Measurements from ENCODE around the gene SLC12A8. TPM values are rescaled to one million over a fixed set of nuclear protein-coding genes. Genes with fewer than 3 reads are reported as not detected.

SLC12A8 gene
- total RNA-seq, 1 donor from 2014 or later: 9.1 TPM

DNA sequence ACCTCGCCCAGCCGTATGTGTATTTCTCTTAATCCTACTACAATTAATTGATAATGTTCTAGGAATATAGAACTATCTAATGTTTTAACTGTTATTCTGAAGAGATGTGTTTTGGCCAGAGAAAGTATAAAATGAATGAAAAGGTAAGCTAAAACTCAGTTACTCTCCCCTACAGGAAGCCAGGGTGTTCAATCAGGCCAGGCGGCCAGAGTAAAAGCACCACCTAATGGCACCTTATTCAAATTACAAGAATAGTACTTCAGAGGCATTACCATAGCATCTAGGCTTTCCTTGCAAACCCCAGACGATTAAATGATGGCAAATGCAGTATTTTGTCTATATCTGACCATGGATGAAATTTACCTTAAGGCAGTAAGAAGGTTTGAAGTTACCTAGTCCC, 10.4 kb downstream of the SLC12A8 start:
- DNase-seq (no peak), ATAC-seq (no peak)
- Histone ChIP-seq H3K36me3 (no peaks in the 10 kb centered on the region), H3K4me3 (no peak overlapping the region), H3K27me3 (ENCODE audit: low read depth) (no peaks in the 10 kb centered on the region), H3K27ac (no peak overlapping the region), H3K9me3 (no peaks in the 10 kb centered on the region), H3K4me1 (no peaks in the 10 kb centered on the region)
- TF ChIP-seq CTCF (IDR thresholded peaks at IDR 0.05): no peak
- intact Hi-C loops (cut with DNase I): no loop called here

DNA sequence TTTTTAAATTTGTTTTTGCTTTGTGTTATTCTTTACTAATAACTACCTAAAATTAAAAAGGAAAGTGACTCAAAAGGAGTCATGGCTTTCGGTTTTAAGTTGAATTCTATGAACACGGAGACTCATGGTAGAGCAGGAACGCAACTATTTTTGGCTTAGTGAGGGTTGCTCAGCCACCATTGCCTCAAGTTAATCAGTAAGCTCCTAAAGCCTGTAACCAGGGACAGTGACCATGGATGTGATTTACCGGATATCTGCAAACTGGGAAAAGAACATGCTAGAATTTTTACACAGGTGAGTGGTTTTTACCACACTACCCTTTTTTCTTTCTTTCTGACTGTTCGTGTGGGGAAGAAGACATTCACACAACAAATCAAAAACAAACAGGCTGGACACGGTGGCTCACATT, 11.8 kb downstream of the SLC12A8 start:
- Histone ChIP-seq H3K36me3 (no peaks in the 10 kb centered on the region), H3K4me1 (no peaks in the 10 kb centered on the region), H3K9me3 (no peaks in the 10 kb centered on the region), H3K27me3 (ENCODE audit: low read depth) (no peaks in the 10 kb centered on the region), H3K4me3 (no peak overlapping the region), H3K27ac (no peak overlapping the region)
- no peak for DNase-seq
- intact Hi-C loops (cut with DNase I): no loop called here
- ATAC-seq: no peak
- TF ChIP-seq CTCF (IDR thresholded peaks at IDR 0.05): no peak

DNA sequence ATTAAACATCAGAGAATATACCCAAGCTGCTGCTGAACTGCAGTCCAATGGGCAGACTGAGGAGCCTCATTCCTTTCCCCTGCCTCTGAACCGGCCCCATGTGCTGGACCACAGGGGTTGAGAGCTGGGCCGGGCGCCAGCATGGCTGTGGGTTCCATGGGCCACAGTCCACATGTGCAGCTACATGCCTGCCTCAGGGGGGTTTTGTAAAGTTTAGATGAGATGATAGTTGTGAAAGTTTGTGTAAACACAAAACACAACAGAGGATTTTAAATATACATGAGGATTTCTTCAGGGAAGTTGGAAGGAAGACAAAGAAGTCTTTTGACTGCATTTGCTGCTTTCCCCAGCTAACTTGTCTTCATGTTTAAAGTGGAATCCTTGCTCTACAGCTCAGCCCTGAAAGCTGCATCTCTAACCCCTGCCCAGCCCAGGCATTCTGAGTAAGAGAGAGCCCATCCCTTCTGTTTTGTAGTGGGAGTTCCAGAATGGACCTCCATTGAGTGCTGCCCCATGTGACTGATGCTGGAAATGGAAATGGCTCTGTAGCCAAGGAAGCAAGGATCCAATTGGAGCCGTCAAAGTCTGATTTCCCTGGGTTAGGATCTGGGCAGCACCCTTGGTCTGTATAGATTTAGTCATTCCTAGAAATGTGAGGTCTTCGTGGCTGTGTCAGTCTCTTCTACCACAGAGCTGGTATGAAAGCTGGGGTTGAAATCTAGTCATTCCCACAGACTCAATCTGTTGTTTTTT, 17.5 kb downstream of the SLC12A8 start:
- H3K27ac ChIP-seq: no peak overlapping the region
- H3K36me3 ChIP-seq: no peaks in the 10 kb centered on the region
- H3K27me3 ChIP-seq (ENCODE audit: low read depth): no peaks in the 10 kb centered on the region
- DNase-seq (no peak), ATAC-seq (no peak)
- no peaks in the 10 kb centered on the region for H3K9me3 ChIP-seq
- intact Hi-C loops (cut with DNase I): no loop called here
- TF ChIP-seq CTCF (IDR thresholded peaks at IDR 0.05): no peak
- H3K4me3 ChIP-seq: no peak overlapping the region
- H3K4me1 ChIP-seq: no peaks in the 10 kb centered on the region

- Histone ChIP-seq H3K36me3 (no peaks in the 10 kb centered on the region), H3K27me3 (ENCODE audit: low read depth) (no peaks in the 10 kb centered on the region), H3K9me3 (no peaks in the 10 kb centered on the region), H3K4me3 (no peak overlapping the region), H3K4me1 (no peaks in the 10 kb centered on the region), H3K27ac (no peak overlapping the region)
- intact Hi-C loops (cut with DNase I): no loop called here
- ATAC-seq (no peak), DNase-seq (no peak)
- no peak for TF ChIP-seq CTCF (IDR thresholded peaks at IDR 0.05)
Observed at GRCh38 chr3:125194061-125194848, 18.3 kb downstream of the SLC12A8 start.

DNA sequence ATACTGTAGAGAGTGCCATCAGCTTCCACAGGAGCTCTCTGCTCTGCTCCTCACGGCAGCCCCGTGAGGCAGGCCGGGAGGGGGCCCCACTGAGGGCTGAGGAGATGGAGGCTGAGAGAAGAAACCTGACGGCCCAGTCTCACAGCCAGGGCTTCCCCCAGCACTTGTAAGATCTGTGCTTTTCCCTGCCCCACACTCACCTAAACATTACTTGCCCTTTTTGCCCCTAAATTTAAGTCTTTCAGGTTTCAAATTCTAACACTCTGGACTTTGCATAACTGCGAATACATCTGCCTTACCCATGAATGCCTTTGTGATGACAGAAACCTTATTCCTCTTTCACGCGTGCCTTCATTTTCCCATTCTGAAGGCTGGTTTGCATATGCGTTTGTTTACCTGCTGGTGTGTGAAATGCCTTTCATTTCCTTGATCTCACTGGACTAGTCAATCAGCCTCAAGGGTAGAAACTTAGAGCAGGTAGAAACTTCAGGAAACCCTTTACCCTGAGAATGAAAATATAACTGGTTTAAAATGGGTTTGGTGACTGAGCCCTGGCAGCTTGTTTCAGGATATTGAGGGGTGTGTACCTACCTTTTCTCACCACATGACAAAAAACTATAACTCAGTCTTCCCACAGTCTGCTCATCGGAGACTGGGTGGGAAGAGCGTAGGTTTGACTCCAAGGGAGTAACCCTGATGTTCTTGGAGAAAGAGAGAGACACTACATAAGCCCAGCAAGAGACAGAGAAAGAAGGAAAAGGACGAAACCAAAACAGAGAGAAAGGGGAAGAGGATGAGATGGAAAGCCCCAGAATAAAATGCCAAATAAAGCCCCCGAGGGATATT, 20.1 kb downstream of the SLC12A8 start:
- Histone ChIP-seq H3K27me3 (ENCODE audit: low read depth) (no peaks in the 10 kb centered on the region), H3K4me3 (no peak overlapping the region), H3K4me1 (no peaks in the 10 kb centered on the region), H3K36me3 (no peaks in the 10 kb centered on the region), H3K27ac (no peak overlapping the region), H3K9me3 (no peaks in the 10 kb centered on the region)
- peak; percentile 31 to 61 for ATAC-seq
- TF ChIP-seq CTCF (IDR thresholded peaks at IDR 0.05): no peak
- no peak for DNase-seq
- intact Hi-C loops (cut with DNase I): no loop called here
